CD14-positive monocyte (primary cell): Measurements from ENCODE around the gene UCHL5. TPM values are rescaled to one million over a fixed set of nuclear protein-coding genes. Genes with fewer than 3 reads are reported as not detected.
"Not testable (repeated sequence)": the region's sequence is repeated elsewhere in the genome, so short reads cannot be mapped to it uniquely, and the experiment has no call there.

Experiments used
- DNase-seq, 3 donors: peaks; one replicate each; pipeline ENCODE4 v3.0.0-alpha.2; 2011 to 2022
- H2AFZ ChIP-seq: 2 replicates; pipeline ENCODE4 v1.6.0; 2012; ENCODE audit warnings: mild to moderate bottlenecking, low read depth, low read length, inconsistent platforms; ENCODE audit not compliant: insufficient read depth, poor library complexity, severe bottlenecking
- H3K27ac ChIP-seq, 2 donors: 1 replicate in 1 of 2; 2 replicates in 1 of 2; pipeline ENCODE4 v1.5.1; 2012 to 2013; ENCODE audit warnings: low read length in 2 of 2, control low read depth in 1 of 2, inconsistent platforms in 1 of 2, low read depth in 1 of 2, mild to moderate bottlenecking in 1 of 2
- H3K27me3 ChIP-seq, 2 donors: one replicate each; pipeline versions ENCODE4 v1.6.0 to v1.6.1; 2011 to 2013; ENCODE audit warnings: low read length in 2 of 2; ENCODE audit not compliant: control insufficient read depth in 2 of 2, insufficient read depth in 2 of 2
- H3K36me3 ChIP-seq, 2 donors: replicated peaks in 1 of 2; 1 replicate in 1 of 2; 2 replicates in 1 of 2; pipeline versions ENCODE4 v1.5.1 to v1.6.1; 2012 to 2013; ENCODE audit warnings: low read length in 2 of 2, control low read depth in 1 of 2, inconsistent platforms in 1 of 2, mild to moderate bottlenecking in 1 of 2; ENCODE audit not compliant: insufficient read depth in 2 of 2, control insufficient read depth in 1 of 2
- H3K4me1 ChIP-seq, 2 donors: 1 replicate in 1 of 2; 2 replicates in 1 of 2; pipeline versions ENCODE4 v1.5.1 to v1.6.1; 2012 to 2013; ENCODE audit warnings: low read length in 2 of 2, control low read depth in 1 of 2, inconsistent platforms in 1 of 2, mild to moderate bottlenecking in 1 of 2, moderate library complexity in 1 of 2; ENCODE audit not compliant: insufficient read depth in 2 of 2, control insufficient read depth in 1 of 2
- H3K4me2 ChIP-seq: replicated peaks from 2 replicates; pipeline ENCODE3; 2012; ENCODE audit warnings: low read length, moderate library complexity, mild to moderate bottlenecking; ENCODE audit not compliant: poor library complexity, severe bottlenecking; ENCODE audit errors: extremely low read depth
- H3K4me3 ChIP-seq, 3 experiments: fragments of 200-600 bp in 1 of 3; sonication (generic) in 1 of 3; replicated peaks in 1 of 3; 1 replicate in 2 of 3; 2 replicates in 1 of 3; pipeline ENCODE4 v1.5.1; 2011 to 2013; ENCODE audit warnings: low read length in 3 of 3, mild to moderate bottlenecking in 3 of 3, control low read depth in 2 of 3, low read depth in 2 of 3, inconsistent platforms in 1 of 3, moderate library complexity in 1 of 3
- H3K79me2 ChIP-seq: 2 replicates; pipeline ENCODE4 v1.6.0; 2012; ENCODE audit warnings: mild to moderate bottlenecking, control low read depth, inconsistent platforms, low read length, moderate library complexity; ENCODE audit not compliant: insufficient read depth
- H3K9ac ChIP-seq: 2 replicates; pipeline ENCODE4 v1.6.0; 2017; ENCODE audit warnings: low read length, mild to moderate bottlenecking; ENCODE audit not compliant: insufficient read depth, poor library complexity, severe bottlenecking
- H3K9me3 ChIP-seq, 2 donors: replicated peaks in 1 of 2; 1 replicate in 1 of 2; 2 replicates in 1 of 2; pipeline versions ENCODE4 v1.5.1 to v1.6.1; 2012 to 2013; ENCODE audit warnings: low read length in 2 of 2, control low read depth in 1 of 2; ENCODE audit not compliant: control insufficient read depth in 1 of 2, insufficient read depth in 1 of 2
- H4K20me1 ChIP-seq: 2 replicates; pipeline ENCODE4 v1.6.0; 2012; ENCODE audit warnings: mild to moderate bottlenecking, low read length, control low read depth, moderate library complexity; ENCODE audit not compliant: insufficient read depth
- H3K27ac Mint-ChIP-seq, 7 donors: one replicate each; pipeline ENCODE4 v1.8.0; 2020; ENCODE audit warnings: mild to moderate bottlenecking in 7 of 7, mixed read lengths in 7 of 7, moderate library complexity in 6 of 7, inconsistent platforms in 2 of 7
- H3K27me3 Mint-ChIP-seq, 3 donors: one replicate each; pipeline ENCODE4 v1.8.0; 2021 to 2022; ENCODE audit warnings: low read depth in 3 of 3, mild to moderate bottlenecking in 3 of 3, mixed read lengths in 3 of 3, moderate library complexity in 3 of 3, inconsistent platforms in 1 of 3
- H3K36me3 Mint-ChIP-seq, 2 donors: one replicate each; pipeline ENCODE4 v1.8.0; 2020; ENCODE audit warnings: mixed read lengths in 2 of 2, inconsistent platforms in 1 of 2, mild to moderate bottlenecking in 1 of 2
- H3K4me1 Mint-ChIP-seq: one replicate; pipeline ENCODE4 v1.8.0; 2020; ENCODE audit warnings: mild to moderate bottlenecking, mixed read lengths
- H3K4me3 Mint-ChIP-seq, 2 donors: one replicate each; pipeline ENCODE4 v1.8.0; 2020; ENCODE audit warnings: mild to moderate bottlenecking in 2 of 2, mixed read lengths in 2 of 2, moderate library complexity in 1 of 2
- H3K9me3 Mint-ChIP-seq, 7 donors: one replicate each; pipeline ENCODE4 v1.8.0; 2020 to 2022; ENCODE audit warnings: mixed read lengths in 7 of 7, mild to moderate bottlenecking in 6 of 7, moderate library complexity in 6 of 7, inconsistent platforms in 2 of 7
- CTCF ChIP-seq: fragments of 200-600 bp; IDR thresholded peaks from one replicate; pipeline ENCODE4 v1.8.0; 2022; ENCODE audit warnings: antibody characterized with exemption, mild to moderate bottlenecking
- WGBS: methylation state at CpG from one replicate; pipeline ENCODE4 v1.1.5; 2013; ENCODE audit warnings: missing lambda C conversion rate; ENCODE audit not compliant: insufficient coverage; 5-methylcytosine and 5-hydroxymethylcytosine counted together
- intact Hi-C, 2 donors: fragments of 100-400 bp; cut with micrococcal nuclease; formaldehyde crosslinking; loops; one replicate each; pipeline versions ENCODE4 v1.15.0 to v1.15.1; 2023
- polyA plus RNA-seq, 3 donors: library from polyadenylated mRNA; depleted of rRNA in 1 of 3; unstranded in 2 of 3; stranded (reverse) in 1 of 3; fragments of 300-500 nt in 2 of 3; fragments of >200 nt in 1 of 3; fragmentation: Illumina TruSeq in 2 of 3; gene quantifications; 1 replicate in 2 of 3; 2 replicates in 1 of 3; pipeline ENCODE4 v1.2.3, GENCODE V29; 2012 to 2021

The UCHL5 gene
- polyA plus RNA-seq, 3 donors: 8.6 to 43.0 (median 29.6) TPM

- H3K79me2 ChIP-seq: no peaks in the 10 kb centered on the region
- H3K36me3 ChIP-seq: no peaks in the 10 kb centered on the region
- Mint-ChIP-seq H3K27me3 (peaks cover 0 to 7% (median 2%) of the 10 kb centered on the region in 3 donors), H3K36me3 (peaks cover 0 to 3% of the 10 kb centered on the region in 2 donors), H3K27ac (no peak overlapping the region), H3K4me1 (peaks cover 9% of the 10 kb centered on the region), H3K9me3 (peaks cover 0 to 7% (median 0%) of the 10 kb centered on the region in 7 donors), H3K4me3 (no peak overlapping the region)
- H3K27ac ChIP-seq: no peak overlapping the region
- no peak overlapping the region for H3K9ac ChIP-seq
- H3K4me3 ChIP-seq: no peak overlapping the region
- no peak for DNase-seq
- H3K4me1 ChIP-seq: no peaks in the 10 kb centered on the region
- TF ChIP-seq CTCF: no peak
- H2AFZ ChIP-seq: no peak overlapping the region
- 91% methylated on average over 4 of the region's 6 CpGs for WGBS
- H3K4me2 ChIP-seq: no peak overlapping the region
- no peaks in the 10 kb centered on the region for H4K20me1 ChIP-seq
- H3K27me3 ChIP-seq: no peaks in the 10 kb centered on the region
- H3K9me3 ChIP-seq: peaks cover 0 to 3% of the 10 kb centered on the region in 2 donors
- intact Hi-C loops: no loop called here
Measured at GRCh38 chr1:192983349-192983980, 75.7 kb downstream of the UCHL5 start.

- no peaks in the 10 kb centered on the region for H3K4me1 ChIP-seq
- no peaks in the 10 kb centered on the region for H3K9me3 ChIP-seq
- no peaks in the 10 kb centered on the region for H3K79me2 ChIP-seq
- TF ChIP-seq CTCF: no peak
- no peak for DNase-seq
- no peak overlapping the region for H3K4me3 ChIP-seq
- no CpG with 5 or more reads among the region's 1 CpG for WGBS
- Mint-ChIP-seq H3K4me1 (peaks cover 8% of the 10 kb centered on the region), H3K27me3 (peaks cover 0 to 7% (median 2%) of the 10 kb centered on the region in 3 donors), H3K27ac (no peak overlapping the region), H3K4me3 (no peak overlapping the region), H3K36me3 (no peaks in the 10 kb centered on the region), H3K9me3 (peaks cover 0 to 4% (median 0%) of the 10 kb centered on the region in 7 donors)
- intact Hi-C loops: no loop called here
- H3K4me2 ChIP-seq: no peak overlapping the region
- no peaks in the 10 kb centered on the region for H3K27me3 ChIP-seq
- H3K36me3 ChIP-seq: no peaks in the 10 kb centered on the region
- no peaks in the 10 kb centered on the region for H4K20me1 ChIP-seq
- no peak overlapping the region for H2AFZ ChIP-seq
- H3K9ac ChIP-seq: no peak overlapping the region
- no peak overlapping the region for H3K27ac ChIP-seq
Measured at GRCh38 chr1:192980856-192981255, 78.3 kb downstream of the UCHL5 start.

- H3K4me3 ChIP-seq, H3K79me2 ChIP-seq, H3K4me1 Mint-ChIP-seq, H3K4me1 ChIP-seq, H3K9me3 Mint-ChIP-seq, H3K27me3 ChIP-seq, H3K27me3 Mint-ChIP-seq, H4K20me1 ChIP-seq, H3K9ac ChIP-seq, H3K36me3 ChIP-seq, H3K27ac ChIP-seq, intact Hi-C loops, H3K9me3 ChIP-seq, H3K36me3 Mint-ChIP-seq, H2AFZ ChIP-seq, H3K4me2 ChIP-seq, H3K4me3 Mint-ChIP-seq, DNase-seq: not testable (repeated sequence)
- 92% methylated on average over 2 of the region's 4 CpGs for WGBS
- H3K27ac Mint-ChIP-seq: peak overlapping the region in 1 of 7 donors; percentile 56
Measured at GRCh38 chr1:192980334-192980733, 78.8 kb downstream of the UCHL5 start.
